HG03103 (cell line): ENCODE results near the gene IMPACT.

Experiments used
- ATAC-seq: cut with Tn5 transposase; IDR thresholded peaks from one replicate; pipeline ENCODE4 v1.9.1; 2021; ENCODE audit warnings: low read depth; ENCODE audit not compliant: unreplicated experiment

IMPACT gene

GRCh38 chr18:24420551-24420950 lies 5.9 kb upstream of the IMPACT start:
- ATAC-seq, result no peak

GRCh38 chr18:24421831-24422230 lies 4.6 kb upstream of the IMPACT start:
- no peak for ATAC-seq

- ATAC-seq, result no peak
These were observed 435 bp upstream of the IMPACT start for GRCh38 chr18:24426073-24426397.

- ATAC-seq, result no peak
These were observed 1.0 kb downstream of the IMPACT start for GRCh38 chr18:24427484-24427883.

GRCh38 chr18:24428709-24429108 lies 2.2 kb downstream of the IMPACT start:
- no peak for ATAC-seq

- ATAC-seq, result no peak
These were observed 2.7 kb downstream of the IMPACT start for GRCh38 chr18:24429188-24429587.

GRCh38 chr18:24432618-24433017 lies 6.1 kb downstream of the IMPACT start:
- no peak for ATAC-seq

- ATAC-seq, result no peak
These were observed 10.5 kb downstream of the IMPACT start for GRCh38 chr18:24436939-24437338.

- peak; percentile 82 for ATAC-seq
These were observed 17.4 kb downstream of the IMPACT start for GRCh38 chr18:24443870-24444269.

GRCh38 chr18:24446453-24446852 lies 20.0 kb downstream of the IMPACT start:
- no peak for ATAC-seq

- no peak for ATAC-seq
These were observed 20.6 kb downstream of the IMPACT start for GRCh38 chr18:24446953-24447538.

GRCh38 chr18:24447961-24448360 lies 21.5 kb downstream of the IMPACT start:
- ATAC-seq, result no peak

GRCh38 chr18:24456549-24456948 lies 30.1 kb downstream of the IMPACT start:
- peak; percentile 56 for ATAC-seq

- ATAC-seq, result no peak
These were observed 33.3 kb downstream of the IMPACT start for GRCh38 chr18:24459772-24460171.

- ATAC-seq, result no peak
These were observed 33.9 kb downstream of the IMPACT start, which contains the start of gene HRH4 for GRCh38 chr18:24460388-24460787. Gene HRH4, plus strand, starts transcription at chr18:24460637. Its CDS starts 92 bp downstream, at chr18:24460729.

GRCh38 chr18:24461996-24462395 lies 35.5 kb downstream of the IMPACT start:
- ATAC-seq, result no peak

- ATAC-seq, result no peak
These were observed 36.6 kb downstream of the IMPACT start for GRCh38 chr18:24462838-24463775.

GRCh38 chr18:24465486-24465885 lies 39.0 kb downstream of the IMPACT start:
- ATAC-seq, result no peak

- ATAC-seq, result no peak
These were observed 40.3 kb downstream of the IMPACT start for GRCh38 chr18:24466771-24467170.

GRCh38 chr18:24470022-24470618 lies 43.6 kb downstream of the IMPACT start:
- no peak for ATAC-seq

- ATAC-seq, result no peak
These were observed 44.3 kb downstream of the IMPACT start for GRCh38 chr18:24470805-24471204.

- no peak for ATAC-seq
These were observed 46.1 kb downstream of the IMPACT start for GRCh38 chr18:24472591-24472990.
